HL-60/S4 treated with retinoic acid at 250 ng/mL for 4 days and 3 days (cell line): ENCODE measurements around the gene RNF169.

Experiments
- in situ Hi-C: fragments of 300-500 bp; cut with MboI; formaldehyde crosslinking; loops from 2 replicates; pipeline ENCODE4 v1.7.0; 2022; ENCODE audit warnings: low sequenced_read_pairs

Gene RNF169

GRCh38 chr11:74748211-74749126, at the start of gene RNF169:
RNF169 (plus strand) TSS chr11:74748849; CDS start chr11:74748881, 32 bp downstream.
- in situ Hi-C loops: no loop called here

GRCh38 chr11:74699615-74700396, 48.8 kb upstream of the RNF169 start:
- in situ Hi-C loops: no loop called here

GRCh38 chr11:74701351-74701750, 47.3 kb upstream of the RNF169 start:
- in situ Hi-C loops: no loop called here

GRCh38 chr11:74702383-74703007, 46.2 kb upstream of the RNF169 start:
- in situ Hi-C loops: no loop called here

GRCh38 chr11:74703211-74703610, 45.4 kb upstream of the RNF169 start:
- in situ Hi-C loops: no loop called here

- in situ Hi-C loops: no loop called here
These were observed 41.5 kb upstream of the RNF169 start for GRCh38 chr11:74707182-74707581.

GRCh38 chr11:74707602-74708510, 40.8 kb upstream of the RNF169 start:
- in situ Hi-C loops: no loop called here

GRCh38 chr11:74709175-74709574, 39.5 kb upstream of the RNF169 start:
- in situ Hi-C loops: no loop called here

- in situ Hi-C loops: no loop called here
These were observed 38.2 kb upstream of the RNF169 start for GRCh38 chr11:74710281-74710938.

GRCh38 chr11:74713686-74714085, 35.0 kb upstream of the RNF169 start:
- in situ Hi-C loops: no loop called here

GRCh38 chr11:74714904-74715303, 33.7 kb upstream of the RNF169 start:
- in situ Hi-C loops: no loop called here

- in situ Hi-C loops: no loop called here
These were observed 31.3 kb upstream of the RNF169 start for GRCh38 chr11:74717221-74717969.

GRCh38 chr11:74719011-74719410, 29.6 kb upstream of the RNF169 start:
- in situ Hi-C loops: no loop called here

GRCh38 chr11:74720596-74721478, 27.8 kb upstream of the RNF169 start:
- in situ Hi-C loops: no loop called here

GRCh38 chr11:74721479-74721835, 27.2 kb upstream of the RNF169 start:
- in situ Hi-C loops: no loop called here

GRCh38 chr11:74723511-74723910, 25.1 kb upstream of the RNF169 start:
- in situ Hi-C loops: no loop called here

GRCh38 chr11:74725701-74726100, 22.9 kb upstream of the RNF169 start:
- in situ Hi-C loops: no loop called here

- in situ Hi-C loops: no loop called here
These were observed 22.0 kb upstream of the RNF169 start for GRCh38 chr11:74726547-74727182.
